Testis (tissue), 2 donors: ENCODE results near the gene NLRP6.

Experiments
- POLR2A ChIP-seq: fragments of 450-650 bp; IDR thresholded peaks from one replicate; pipeline ENCODE4 v1.6.1; 2017; ENCODE audit warnings: antibody characterized with exemption, mild to moderate bottlenecking, moderate library complexity
- TF ChIP-seq, protein P1 (sequence below), 3 experiments: fragments of 450-650 bp in 2 of 3; fragments of 200-600 bp in 1 of 3; sonication (generic) in 1 of 3; IDR thresholded peaks; one replicate each; pipeline ENCODE4 v1.5.1; 2016 to 2019; ENCODE audit warnings: antibody characterized with exemption in 3 of 3, mild to moderate bottlenecking in 2 of 3, moderate library complexity in 1 of 3

DNA sequence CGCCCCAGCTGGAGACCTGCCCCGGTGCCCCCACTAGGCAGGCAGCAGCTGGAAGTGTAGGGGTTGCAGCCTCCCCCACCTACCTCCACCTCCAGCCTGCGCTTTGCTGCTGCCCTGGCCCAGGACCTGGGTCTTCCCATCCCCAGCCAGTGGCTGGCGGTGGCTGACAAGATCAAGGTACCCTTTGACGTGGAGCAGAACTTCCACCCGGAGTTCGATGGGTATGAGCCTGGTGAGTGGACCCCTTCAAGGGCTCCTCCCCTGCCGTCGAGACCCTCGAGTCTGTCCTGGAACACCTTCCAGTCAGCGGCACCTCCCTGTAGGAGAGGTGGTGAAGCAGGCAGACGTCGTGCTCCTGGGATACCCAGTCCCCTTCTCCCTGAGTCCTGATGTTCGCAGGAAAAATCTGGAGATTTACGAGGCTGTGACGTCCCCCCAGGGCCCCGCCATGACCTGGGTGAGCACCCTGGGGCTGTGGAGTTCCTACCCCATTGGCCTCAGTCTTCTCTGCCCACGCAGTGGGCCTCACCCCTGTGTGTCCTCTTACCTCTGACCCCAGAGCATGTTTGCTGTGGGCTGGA, 15.2 kb downstream of the NLRP6 start:
- no peak for TF ChIP-seq POLR2A
- TF ChIP-seq, protein P1, sequence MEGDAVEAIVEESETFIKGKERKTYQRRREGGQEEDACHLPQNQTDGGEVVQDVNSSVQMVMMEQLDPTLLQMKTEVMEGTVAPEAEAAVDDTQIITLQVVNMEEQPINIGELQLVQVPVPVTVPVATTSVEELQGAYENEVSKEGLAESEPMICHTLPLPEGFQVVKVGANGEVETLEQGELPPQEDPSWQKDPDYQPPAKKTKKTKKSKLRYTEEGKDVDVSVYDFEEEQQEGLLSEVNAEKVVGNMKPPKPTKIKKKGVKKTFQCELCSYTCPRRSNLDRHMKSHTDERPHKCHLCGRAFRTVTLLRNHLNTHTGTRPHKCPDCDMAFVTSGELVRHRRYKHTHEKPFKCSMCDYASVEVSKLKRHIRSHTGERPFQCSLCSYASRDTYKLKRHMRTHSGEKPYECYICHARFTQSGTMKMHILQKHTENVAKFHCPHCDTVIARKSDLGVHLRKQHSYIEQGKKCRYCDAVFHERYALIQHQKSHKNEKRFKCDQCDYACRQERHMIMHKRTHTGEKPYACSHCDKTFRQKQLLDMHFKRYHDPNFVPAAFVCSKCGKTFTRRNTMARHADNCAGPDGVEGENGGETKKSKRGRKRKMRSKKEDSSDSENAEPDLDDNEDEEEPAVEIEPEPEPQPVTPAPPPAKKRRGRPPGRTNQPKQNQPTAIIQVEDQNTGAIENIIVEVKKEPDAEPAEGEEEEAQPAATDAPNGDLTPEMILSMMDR (IDR thresholded peaks at IDR 0.05), result no peak
